DMS114 treated with DMSO at 0.1 percent for 48 hours (cell line): ENCODE results near the gene ZNF492.
"Not testable (repeated sequence)": the region's sequence is repeated elsewhere in the genome, so short reads cannot be mapped to it uniquely, and the experiment has no call there.

ENCODE experiments used
- DNase-seq: peaks from one replicate; lab custom pipeline; 2025; ENCODE audit not compliant: unreplicated experiment; lab: John Stamatoyannopoulos, UW

Gene ZNF492

GRCh38 chr19:22617181-22617580, 16.9 kb upstream of the ZNF492 start:
- not testable (repeated sequence) for DNase-seq

GRCh38 chr19:22617614-22618320, 16.4 kb upstream of the ZNF492 start:
- DNase-seq, result no peak

GRCh38 chr19:22619371-22619770, 14.8 kb upstream of the ZNF492 start:
- DNase-seq, result no peak

- DNase-seq, result no peak
Observed at GRCh38 chr19:22619932-22620331, 14.2 kb upstream of the ZNF492 start.

- DNase-seq, result no peak
Observed at GRCh38 chr19:22620401-22620800, 13.7 kb upstream of the ZNF492 start.

- no peak for DNase-seq
Observed at GRCh38 chr19:22620912-22621311, 13.2 kb upstream of the ZNF492 start.

- no peak for DNase-seq
Observed at GRCh38 chr19:22622020-22622419, 12.1 kb upstream of the ZNF492 start.

- DNase-seq, result no peak
Observed at GRCh38 chr19:22622901-22623840, 11.0 kb upstream of the ZNF492 start.

- no peak for DNase-seq
Observed at GRCh38 chr19:22623841-22624221, 10.3 kb upstream of the ZNF492 start.

GRCh38 chr19:22625266-22626035, 8.7 kb upstream of the ZNF492 start:
- DNase-seq, result no peak

GRCh38 chr19:22627526-22627925, 6.6 kb upstream of the ZNF492 start:
- DNase-seq, result no peak

GRCh38 chr19:22628401-22628800, 5.7 kb upstream of the ZNF492 start:
- no peak for DNase-seq

- no peak for DNase-seq
Observed at GRCh38 chr19:22634450-22634827, 315 bp downstream of the ZNF492 start.

GRCh38 chr19:22685493-22685892, 51.4 kb downstream of the ZNF492 start:
- DNase-seq, result not testable (repeated sequence)

GRCh38 chr19:22702661-22703060, 68.5 kb downstream of the ZNF492 start:
- not testable (repeated sequence) for DNase-seq

GRCh38 chr19:22703096-22703495, 69.0 kb downstream of the ZNF492 start:
- DNase-seq, result not testable (repeated sequence)

- no peak for DNase-seq
Observed at GRCh38 chr19:22708983-22709382, 74.9 kb downstream of the ZNF492 start.
